MV-4-11 (cell line): ENCODE data around the gene CABLES1.
"Not testable (repeated sequence)": the region's sequence is repeated elsewhere in the genome, so short reads cannot be mapped to it uniquely, and the experiment has no call there.

Experiments
- DNase-seq: peaks from one replicate; lab custom pipeline; 2025; lab: John Stamatoyannopoulos, UW

The CABLES1 gene

GRCh38 chr18:23241833-23242496 lies 106.7 kb downstream of the CABLES1 start:
- not testable (repeated sequence) for DNase-seq

DNA sequence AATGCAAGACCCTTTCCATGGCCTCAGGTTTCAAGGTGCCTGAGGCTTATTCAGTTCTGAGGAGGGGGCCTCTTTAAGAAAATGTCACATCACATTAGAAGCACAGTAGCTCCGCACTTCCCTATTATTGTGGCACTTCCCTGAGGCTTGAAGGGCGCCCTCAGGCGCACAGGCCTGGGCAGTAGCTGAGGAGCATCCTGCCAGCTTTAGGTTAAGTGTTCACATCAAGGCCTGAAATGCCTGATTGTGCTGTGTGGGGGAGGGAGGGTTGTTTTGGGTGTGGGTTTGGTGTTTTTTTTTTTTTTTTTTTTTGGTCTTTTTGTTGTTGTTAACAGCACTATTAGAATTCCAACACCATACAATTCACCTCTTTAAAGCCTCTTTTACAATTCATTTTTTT lies 107.9 kb downstream of the CABLES1 start:
- peak; percentile 73 for DNase-seq

DNA sequence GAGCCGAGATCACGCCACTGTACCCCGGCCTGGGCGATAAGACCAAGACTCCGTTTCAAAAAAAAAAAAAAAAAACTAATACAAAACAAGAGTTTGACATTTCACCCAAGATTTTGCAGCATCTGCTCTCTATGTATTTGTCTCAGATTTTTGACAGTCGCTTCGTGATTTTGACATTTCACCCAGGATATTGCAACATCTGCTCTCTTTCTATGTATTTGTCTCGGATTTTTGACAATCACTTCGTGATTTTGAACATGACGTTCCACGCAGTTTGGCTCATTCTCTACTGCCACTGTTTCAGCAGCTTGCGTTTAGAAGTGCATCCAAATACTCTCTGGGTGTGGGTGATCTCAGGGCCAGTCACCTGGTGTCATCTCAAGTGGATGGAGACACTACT lies 108.5 kb downstream of the CABLES1 start:
- no peak for DNase-seq

DNA sequence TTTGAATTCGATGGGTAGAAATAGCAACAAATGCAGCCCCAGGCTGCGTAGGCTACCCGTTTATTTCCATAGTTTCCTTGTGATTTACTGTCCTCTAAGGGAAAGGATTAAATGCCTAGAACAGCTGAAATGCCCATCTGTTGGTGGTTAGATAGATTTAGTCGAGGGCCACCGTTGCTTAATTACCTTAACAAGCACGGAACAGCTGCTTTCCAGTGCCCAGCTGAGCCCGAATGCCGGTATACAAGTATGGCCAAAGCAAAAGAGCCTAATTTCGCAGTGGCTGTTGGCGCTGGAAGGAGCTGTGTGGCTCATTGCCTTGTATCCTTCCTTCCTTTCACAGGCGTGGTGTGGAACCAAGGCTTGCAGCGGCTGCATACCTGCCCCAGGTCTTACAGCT lies 109.1 kb downstream of the CABLES1 start:
- no peak for DNase-seq

DNA sequence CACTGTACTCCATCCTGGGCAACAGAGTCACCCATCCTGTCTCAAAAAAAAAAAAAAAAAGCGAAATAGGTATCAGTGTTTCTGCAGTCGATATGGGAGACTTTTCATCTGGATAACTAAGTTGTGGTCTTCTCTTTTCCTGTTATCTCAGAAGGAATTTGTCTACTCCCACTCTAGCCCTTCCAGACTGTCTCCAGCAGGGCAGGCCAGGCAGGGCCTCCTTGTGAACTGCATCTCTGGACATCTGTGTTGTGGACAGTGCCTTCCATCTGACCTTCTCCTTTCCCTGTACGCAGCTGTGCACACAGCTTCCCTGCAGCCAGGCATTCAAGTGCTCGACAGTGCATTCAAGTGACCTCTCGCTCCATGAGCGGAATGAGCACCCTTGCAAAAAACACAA lies 110.2 kb downstream of the CABLES1 start:
- DNase-seq: no peak

DNA sequence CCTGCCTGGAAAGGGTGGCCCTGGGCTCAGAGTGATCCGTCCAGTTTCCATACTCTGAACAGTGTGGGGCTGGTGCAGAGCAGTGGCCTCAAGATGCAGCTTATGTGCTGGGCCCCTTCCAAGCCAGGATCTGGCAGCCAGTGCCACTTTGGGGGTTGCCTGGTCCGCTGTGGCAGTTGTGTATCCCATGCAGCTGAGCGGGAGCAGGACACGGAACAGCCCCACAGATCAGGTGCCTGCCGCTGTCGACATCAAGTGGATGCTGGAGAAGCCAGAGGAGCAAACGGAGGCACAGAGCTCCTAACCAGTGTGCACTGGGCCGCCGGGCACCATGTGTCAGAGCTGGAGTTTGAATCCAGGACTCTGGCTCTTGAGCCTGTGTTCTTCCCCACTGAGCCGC lies 112.0 kb downstream of the CABLES1 start:
- no peak for DNase-seq

DNA sequence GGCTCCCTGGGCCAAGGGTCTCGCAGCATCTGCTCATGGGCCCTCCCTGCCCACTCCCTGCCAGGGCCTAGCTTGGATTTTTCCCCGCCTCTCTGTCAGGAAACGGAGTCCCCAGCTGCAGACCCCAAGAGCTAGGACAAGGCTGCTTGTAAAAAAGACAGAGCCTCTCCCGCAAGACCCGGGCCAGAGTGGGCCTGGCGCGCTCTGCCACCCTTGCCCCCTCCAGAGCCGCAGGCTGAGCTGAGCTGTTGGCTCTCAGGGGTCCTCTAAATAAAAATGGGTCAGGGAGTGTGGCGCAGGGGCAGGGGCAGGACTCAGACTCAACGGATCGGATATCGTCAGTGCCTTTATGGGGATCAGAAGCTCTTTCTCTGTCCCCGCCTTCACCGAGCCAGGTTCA lies 112.6 kb downstream of the CABLES1 start:
- DNase-seq: no peak

- no peak for DNase-seq
Measured at GRCh38 chr18:23248826-23249225, 113.5 kb downstream of the CABLES1 start.

DNA sequence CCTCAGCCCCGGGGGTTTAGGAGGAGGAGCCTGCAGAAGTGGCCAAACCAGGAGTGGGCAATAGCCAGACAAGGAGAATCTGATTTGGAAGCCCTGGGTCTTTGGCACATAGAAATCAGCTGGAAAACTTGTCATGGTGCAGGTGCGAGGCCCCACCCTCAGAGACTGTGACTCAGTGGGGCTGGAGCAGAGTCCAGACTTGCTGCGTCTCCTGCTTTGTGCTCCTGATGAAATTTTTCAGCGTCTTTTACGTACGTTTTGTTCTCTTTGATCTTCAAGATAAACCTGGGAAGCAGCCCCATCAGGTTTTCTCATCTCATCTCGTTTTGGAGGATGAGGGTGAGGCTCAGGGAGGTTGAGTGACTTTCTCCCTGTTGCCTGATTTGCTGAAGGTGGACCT lies 114.1 kb downstream of the CABLES1 start:
- DNase-seq: no peak

GRCh38 chr18:23250893-23251656 lies 115.8 kb downstream of the CABLES1 start:
- DNase-seq: peak; percentile 29

DNA sequence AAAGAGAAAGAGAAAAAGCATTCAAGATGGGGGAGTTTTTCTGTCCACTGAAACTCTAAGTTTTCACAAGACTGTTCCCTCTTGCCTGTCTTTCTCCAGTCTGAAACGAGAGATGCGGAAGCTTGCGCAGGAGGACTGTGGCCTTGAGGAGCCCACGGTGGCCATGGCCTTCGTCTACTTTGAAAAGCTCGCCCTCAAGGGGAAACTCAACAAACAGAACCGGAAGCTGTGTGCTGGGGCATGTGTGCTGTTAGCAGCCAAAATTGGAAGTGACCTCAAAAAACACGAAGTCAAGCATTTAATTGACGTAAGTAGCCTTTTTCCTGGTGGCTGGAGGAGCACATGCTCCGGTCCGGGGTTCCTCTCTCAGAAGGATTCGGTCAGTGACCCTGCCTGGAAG lies 118.3 kb downstream of the CABLES1 start:
- no peak for DNase-seq

- no peak for DNase-seq
Measured at GRCh38 chr18:23257137-23257536, 121.9 kb downstream of the CABLES1 start.

- DNase-seq: peak; percentile 78
Measured at GRCh38 chr18:23257686-23258565, 122.6 kb downstream of the CABLES1 start.

DNA sequence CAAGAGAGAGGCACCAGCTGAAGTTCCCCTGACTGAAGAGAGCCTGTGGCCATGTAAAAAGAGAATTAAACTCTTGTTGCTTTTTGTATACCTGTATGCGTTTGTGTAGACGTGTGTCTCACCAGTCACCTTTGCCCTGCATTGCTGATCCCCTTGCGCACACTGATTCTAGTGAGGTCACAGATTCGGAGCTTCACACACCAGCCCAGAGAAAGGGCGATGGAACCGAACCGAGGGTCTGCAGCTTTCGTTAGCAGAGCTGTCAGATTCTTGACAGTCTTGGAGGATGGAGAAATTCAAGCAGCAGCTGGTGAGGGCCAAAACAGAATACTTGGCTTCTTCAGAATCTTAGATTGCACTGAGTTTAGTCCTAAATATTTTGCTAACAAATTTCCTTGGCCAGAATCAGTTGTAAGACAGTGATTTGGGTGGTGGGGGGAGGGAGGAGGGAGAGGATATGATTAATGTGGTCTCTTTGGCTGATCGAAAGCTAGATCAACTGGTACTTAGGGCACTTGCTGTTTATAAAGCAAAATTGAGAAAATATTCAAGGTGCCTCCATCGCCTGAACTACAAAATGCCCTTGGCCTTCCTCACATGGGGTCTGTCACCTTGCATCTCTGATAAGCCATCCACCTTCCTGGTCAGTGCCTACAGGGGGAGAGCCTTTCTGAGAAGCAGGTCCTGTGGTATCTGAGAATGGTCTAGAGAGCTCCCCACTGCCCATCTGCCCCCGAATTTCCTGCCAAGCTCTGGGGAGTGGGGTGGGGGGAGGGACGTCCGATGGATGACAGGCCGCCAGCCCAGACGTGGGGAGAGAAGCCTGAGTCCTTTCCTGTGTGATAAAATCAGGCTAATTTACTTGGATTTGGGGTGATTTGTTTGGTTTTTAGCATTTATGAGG lies 123.5 kb downstream of the CABLES1 start:
- DNase-seq: no peak

GRCh38 chr18:23259701-23260681 lies 124.7 kb downstream of the CABLES1 start:
- peak; percentile 8 for DNase-seq

DNA sequence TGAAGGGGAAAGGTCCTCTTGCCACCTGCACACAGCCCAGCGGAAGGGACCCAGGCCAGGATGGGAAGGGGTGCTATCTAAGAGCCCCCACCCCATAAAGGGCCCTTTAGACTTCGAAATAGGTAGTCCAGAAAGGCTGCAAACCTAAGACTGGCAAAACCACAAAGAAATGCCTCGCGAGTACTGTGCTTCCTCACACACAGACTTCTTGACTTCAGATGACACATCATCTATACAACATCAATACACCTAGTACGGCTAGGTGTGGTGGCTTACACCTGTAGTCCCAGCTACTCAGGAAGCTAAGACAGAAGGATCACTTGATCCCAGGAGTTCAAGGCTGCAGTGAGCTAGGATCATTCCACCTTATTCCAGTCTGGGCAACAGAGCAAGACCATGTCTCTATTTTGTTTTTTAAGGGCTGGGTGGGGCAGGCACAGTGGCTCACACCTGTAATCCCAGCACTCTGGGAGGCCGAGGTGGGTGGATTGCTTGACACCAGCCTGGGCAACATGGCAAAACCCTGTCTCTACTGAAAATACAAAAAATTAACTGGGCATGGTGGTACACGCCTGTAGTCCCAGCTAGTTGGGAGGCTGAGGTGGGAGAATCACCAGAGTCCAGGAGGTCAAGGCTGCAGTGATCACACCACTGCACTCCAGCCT lies 125.8 kb downstream of the CABLES1 start:
- no peak for DNase-seq

DNA sequence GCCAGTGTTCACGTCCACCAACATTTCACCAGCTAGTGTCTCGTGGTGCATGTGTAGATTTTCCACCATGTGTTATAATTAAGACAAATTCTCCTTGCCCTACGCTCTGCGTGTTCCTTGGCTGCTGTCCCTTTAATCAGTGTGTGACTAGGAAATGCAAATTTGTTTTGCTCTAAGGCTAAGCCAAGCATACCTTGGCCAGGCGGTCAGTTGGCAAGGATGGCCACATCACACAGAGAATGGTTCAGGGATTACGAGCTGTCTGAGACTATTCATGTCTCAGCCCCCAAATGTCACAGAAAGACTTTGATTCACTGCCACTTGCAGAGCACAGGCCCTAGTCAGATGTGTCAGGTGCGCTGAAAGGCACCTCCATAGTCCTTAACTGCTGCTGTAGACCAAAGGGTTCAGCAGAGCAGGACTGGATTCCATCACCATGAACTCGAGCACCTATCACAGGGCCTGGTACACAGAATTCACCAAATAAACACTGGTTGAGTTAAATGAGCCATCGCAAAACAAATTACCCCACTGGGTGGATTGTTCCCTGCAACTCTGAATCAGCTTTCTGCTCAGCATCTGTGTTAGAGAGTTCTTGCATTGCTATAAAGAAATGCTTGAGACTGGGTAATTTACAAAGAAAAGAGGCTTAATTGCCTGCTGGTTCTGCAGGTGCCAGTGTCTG lies 128.4 kb downstream of the CABLES1 start:
- no peak for DNase-seq

GRCh38 chr18:23265682-23266399 lies 130.6 kb downstream of the CABLES1 start:
- no peak for DNase-seq
